ENCODE results near the gene CDSN. TPM values are rescaled to one million over a fixed set of nuclear protein-coding genes. Genes with fewer than 3 reads are reported as not detected.

The CDSN gene
- total and polyA plus RNA-seq, 2 experiments from 2014 or later: 0.07 TPM; not detected in 1

DNA sequence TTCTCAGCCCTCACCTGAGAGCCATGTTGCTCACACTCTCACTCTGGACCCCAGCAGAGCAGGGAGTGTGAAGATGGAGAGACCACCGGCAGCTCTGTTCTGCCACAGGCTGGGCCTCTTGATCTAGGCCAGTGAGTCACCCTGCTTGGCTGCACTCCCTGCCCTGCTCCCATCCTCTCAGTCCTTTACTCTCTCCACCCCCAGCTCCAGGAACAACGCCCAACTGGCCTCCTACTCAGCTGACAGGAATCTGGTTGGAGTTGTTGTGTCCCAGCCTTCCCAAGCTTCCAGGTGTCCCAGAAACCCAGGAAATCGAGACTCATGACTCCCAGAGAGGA, 5.7 kb downstream of the CDSN start, which contains the start of gene PSORS1C1 (continued):
- TF ChIP-seq, protein P1, sequence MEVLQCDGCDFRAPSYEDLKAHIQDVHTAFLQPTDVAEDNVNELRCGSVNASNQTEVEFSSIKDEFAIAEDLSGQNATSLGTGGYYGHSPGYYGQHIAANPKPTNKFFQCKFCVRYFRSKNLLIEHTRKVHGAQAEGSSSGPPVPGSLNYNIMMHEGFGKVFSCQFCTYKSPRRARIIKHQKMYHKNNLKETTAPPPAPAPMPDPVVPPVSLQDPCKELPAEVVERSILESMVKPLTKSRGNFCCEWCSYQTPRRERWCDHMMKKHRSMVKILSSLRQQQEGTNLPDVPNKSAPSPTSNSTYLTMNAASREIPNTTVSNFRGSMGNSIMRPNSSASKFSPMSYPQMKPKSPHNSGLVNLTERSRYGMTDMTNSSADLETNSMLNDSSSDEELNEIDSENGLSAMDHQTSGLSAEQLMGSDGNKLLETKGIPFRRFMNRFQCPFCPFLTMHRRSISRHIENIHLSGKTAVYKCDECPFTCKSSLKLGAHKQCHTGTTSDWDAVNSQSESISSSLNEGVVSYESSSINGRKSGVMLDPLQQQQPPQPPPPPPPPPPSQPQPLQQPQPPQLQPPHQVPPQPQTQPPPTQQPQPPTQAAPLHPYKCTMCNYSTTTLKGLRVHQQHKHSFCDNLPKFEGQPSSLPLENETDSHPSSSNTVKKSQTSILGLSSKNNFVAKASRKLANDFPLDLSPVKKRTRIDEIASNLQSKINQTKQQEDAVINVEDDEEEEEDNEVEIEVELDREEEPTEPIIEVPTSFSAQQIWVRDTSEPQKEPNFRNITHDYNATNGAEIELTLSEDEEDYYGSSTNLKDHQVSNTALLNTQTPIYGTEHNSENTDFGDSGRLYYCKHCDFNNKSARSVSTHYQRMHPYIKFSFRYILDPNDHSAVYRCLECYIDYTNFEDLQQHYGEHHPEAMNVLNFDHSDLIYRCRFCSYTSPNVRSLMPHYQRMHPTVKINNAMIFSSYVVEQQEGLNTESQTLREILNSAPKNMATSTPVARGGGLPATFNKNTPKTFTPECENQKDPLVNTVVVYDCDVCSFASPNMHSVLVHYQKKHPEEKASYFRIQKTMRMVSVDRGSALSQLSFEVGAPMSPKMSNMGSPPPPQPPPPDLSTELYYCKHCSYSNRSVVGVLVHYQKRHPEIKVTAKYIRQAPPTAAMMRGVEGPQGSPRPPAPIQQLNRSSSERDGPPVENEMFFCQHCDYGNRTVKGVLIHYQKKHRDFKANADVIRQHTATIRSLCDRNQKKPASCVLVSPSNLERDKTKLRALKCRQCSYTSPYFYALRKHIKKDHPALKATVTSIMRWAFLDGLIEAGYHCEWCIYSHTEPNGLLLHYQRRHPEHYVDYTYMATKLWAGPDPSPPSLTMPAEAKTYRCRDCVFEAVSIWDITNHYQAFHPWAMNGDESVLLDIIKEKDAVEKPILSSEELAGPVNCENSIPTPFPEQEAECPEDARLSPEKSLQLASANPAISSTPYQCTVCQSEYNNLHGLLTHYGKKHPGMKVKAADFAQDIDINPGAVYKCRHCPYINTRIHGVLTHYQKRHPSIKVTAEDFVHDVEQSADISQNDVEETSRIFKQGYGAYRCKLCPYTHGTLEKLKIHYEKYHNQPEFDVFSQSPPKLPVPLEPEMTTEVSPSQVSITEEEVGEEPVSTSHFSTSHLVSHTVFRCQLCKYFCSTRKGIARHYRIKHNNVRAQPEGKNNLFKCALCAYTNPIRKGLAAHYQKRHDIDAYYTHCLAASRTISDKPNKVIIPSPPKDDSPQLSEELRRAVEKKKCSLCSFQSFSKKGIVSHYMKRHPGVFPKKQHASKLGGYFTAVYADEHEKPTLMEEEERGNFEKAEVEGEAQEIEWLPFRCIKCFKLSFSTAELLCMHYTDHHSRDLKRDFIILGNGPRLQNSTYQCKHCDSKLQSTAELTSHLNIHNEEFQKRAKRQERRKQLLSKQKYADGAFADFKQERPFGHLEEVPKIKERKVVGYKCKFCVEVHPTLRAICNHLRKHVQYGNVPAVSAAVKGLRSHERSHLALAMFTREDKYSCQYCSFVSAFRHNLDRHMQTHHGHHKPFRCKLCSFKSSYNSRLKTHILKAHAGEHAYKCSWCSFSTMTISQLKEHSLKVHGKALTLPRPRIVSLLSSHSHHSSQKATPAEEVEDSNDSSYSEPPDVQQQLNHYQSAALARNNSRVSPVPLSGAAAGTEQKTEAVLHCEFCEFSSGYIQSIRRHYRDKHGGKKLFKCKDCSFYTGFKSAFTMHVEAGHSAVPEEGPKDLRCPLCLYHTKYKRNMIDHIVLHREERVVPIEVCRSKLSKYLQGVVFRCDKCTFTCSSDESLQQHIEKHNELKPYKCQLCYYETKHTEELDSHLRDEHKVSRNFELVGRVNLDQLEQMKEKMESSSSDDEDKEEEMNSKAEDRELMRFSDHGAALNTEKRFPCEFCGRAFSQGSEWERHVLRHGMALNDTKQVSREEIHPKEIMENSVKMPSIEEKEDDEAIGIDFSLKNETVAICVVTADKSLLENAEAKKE (CRISPR knock-in tag; IDR thresholded peaks at IDR 0.05): no peak
- TF ChIP-seq CREB1 (CRISPR knock-in tag; IDR thresholded peaks at IDR 0.05; ENCODE audit: low read depth) (no peak), STAT1 (IDR thresholded peaks at IDR 0.05; ENCODE audit: unreplicated experiment) (no peak)
- TF ChIP-seq, protein P2, sequence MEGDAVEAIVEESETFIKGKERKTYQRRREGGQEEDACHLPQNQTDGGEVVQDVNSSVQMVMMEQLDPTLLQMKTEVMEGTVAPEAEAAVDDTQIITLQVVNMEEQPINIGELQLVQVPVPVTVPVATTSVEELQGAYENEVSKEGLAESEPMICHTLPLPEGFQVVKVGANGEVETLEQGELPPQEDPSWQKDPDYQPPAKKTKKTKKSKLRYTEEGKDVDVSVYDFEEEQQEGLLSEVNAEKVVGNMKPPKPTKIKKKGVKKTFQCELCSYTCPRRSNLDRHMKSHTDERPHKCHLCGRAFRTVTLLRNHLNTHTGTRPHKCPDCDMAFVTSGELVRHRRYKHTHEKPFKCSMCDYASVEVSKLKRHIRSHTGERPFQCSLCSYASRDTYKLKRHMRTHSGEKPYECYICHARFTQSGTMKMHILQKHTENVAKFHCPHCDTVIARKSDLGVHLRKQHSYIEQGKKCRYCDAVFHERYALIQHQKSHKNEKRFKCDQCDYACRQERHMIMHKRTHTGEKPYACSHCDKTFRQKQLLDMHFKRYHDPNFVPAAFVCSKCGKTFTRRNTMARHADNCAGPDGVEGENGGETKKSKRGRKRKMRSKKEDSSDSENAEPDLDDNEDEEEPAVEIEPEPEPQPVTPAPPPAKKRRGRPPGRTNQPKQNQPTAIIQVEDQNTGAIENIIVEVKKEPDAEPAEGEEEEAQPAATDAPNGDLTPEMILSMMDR (conservative IDR thresholded peaks at IDR 0.05; ENCODE audit: low read depth in 2 of 2): no peak
- TF ChIP-seq, protein P3, sequence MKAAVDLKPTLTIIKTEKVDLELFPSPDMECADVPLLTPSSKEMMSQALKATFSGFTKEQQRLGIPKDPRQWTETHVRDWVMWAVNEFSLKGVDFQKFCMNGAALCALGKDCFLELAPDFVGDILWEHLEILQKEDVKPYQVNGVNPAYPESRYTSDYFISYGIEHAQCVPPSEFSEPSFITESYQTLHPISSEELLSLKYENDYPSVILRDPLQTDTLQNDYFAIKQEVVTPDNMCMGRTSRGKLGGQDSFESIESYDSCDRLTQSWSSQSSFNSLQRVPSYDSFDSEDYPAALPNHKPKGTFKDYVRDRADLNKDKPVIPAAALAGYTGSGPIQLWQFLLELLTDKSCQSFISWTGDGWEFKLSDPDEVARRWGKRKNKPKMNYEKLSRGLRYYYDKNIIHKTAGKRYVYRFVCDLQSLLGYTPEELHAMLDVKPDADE (IDR thresholded peaks at IDR 0.05): no peak
